GM18511 (cell line): ENCODE measurements around the gene RHBDD3.
A peak's percentile ranks its signal among the peaks of the same experiment; 100 is the strongest.

Source experiments
- ATAC-seq: cut with Tn5 transposase; IDR thresholded peaks from one replicate; pipeline ENCODE4 v1.9.1; 2021; ENCODE audit warnings: mild to moderate bottlenecking, moderate library complexity; ENCODE audit not compliant: unreplicated experiment

The RHBDD3 gene

DNA sequence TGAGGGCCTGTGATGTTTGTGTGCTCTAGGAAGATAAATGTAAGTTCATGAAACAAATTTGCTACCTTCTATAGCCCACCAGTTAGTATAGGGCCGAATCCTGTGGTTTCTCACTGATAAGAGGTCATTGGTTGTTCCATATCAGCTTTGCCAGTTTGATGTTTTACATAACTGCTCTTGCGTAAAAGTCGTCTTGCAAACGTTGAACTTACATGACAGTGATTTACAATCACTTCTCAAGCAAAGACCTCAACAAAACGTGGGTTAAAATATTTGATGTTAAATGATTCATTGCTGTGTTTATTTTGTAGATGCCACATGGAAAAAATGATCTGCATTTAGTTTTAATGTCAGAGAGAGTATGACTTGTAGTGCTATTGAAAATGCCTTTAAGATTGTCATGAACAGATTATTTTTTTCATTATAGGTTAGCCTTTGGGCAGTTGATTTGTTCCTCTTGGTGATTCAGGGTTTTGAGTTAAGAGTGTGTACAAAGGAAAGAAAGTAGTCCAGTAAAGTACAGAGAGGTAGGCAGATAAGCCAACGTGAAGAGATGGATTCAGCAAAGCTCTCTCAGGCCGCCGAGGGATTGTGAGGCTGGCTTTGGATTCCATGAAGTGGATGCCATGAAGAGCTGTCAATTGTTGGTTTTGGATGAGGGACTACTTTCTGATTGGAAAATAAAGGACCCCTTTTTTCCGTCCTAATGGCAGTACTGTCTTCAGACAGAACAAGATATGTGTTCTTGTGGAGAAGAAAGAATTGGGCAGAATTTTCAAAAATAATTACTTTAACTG is 2.9 kb upstream of the RHBDD3 start:
- no peak for ATAC-seq

DNA sequence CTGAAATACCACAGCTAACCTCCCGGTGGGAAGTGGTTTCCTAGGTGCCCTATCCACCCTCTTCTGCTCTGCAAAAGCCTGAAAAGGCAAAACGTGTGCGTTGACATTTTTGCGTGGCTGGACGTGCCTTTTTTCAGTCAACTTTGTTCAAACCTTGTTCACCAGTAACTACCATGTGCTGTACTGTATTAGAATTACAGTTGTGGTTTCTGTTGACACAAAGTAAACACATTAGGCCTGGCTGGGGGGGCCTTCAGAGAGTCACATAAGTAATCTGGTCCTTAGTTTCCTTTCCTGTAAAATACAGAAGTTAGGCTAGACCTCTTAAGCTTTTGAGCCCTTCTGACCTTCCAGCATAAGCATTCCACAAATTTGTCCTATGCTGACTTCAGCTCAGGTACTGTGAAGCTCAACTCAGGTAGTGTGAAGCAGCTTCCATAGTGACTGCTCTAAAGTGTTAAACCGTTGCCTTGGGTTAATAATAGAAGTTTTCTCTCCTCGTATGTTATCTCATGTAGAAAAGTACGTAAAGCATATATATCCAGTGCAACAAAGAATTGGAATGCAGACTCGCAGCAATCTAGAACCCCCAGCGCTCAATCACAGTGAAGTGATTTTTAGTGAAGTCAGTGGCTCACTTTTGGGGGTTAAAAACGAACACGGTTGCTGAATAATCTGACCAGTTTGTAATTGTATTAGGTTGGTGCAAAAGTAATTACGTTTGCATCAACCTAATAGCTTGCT is 2.1 kb upstream of the RHBDD3 start:
- no peak for ATAC-seq

DNA sequence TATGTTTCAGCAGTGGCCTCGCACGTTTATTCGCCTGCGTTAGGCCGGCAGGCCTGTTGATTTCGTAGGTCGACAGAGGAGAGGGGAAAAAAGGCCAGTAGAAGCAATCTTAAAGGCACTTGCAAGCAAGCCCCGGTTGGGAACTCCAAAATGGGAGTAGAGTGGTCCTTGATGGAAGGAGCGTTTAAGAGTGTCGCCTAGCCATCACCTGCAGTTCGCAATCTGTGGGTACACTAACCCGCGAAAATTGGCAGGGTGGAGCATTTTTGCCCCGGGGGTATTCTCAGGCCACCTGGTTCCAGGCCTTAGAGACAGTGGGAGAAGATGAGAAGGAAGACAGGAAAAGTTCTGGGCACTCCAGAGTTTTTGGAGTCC is 1.4 kb upstream of the RHBDD3 start:
- no peak for ATAC-seq

DNA sequence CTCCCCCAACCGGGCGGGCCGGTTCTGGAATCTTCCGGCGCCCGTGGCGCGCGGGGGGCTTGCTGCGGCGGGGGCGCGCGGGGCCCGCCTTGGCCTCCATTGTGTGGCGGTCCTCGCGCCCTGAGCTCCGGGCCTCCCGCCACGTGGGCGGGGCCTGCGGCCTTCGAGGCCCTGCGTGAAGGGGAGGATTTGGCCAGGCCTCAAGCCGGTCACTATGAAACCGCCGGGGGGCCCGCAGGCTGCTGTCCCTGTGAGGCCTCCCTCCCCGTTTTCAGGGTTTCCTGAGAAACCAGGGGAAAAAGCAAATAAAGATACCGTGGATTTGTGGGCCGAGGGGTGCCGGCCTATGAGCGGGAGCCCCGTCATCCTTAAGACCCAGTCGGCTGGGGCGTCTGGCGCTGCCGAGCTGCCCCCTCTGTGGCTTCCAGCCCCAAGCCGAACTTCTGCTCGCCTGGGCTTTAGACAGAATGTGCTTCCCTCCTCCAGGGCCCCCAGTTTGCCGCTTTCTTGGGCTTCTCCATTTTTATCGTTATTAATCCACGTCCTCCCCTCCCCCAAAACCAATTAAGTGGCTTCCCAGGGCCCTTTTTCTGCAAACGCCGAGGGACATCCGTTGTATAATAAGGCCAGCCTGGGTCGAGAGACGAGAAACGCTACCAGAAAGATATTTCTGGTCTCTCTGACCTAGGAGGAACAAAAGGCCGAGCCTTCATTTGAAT is 889 bp upstream of the RHBDD3 start:
- peak; percentile 21 for ATAC-seq

DNA sequence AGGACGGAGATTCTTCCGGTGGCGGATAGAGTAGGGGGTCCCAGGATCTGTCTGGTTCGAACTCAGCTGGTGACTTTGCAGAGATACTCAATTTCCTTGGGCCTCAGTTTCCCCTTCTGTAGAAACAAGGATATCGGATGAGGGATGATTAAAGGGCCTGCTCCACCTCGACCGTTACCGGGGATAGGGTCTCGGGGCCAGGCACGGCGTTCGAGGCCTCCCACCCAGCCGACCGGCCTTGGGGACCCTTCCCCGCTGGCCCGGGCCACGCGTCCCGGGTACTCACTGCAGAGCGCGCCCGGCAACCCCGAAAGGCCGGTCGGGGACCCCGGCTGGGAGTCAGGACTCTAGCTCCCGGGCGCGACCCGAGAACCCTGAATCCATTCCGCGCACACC is 321 bp downstream of the RHBDD3 start:
- ATAC-seq: peak; percentile 41

DNA sequence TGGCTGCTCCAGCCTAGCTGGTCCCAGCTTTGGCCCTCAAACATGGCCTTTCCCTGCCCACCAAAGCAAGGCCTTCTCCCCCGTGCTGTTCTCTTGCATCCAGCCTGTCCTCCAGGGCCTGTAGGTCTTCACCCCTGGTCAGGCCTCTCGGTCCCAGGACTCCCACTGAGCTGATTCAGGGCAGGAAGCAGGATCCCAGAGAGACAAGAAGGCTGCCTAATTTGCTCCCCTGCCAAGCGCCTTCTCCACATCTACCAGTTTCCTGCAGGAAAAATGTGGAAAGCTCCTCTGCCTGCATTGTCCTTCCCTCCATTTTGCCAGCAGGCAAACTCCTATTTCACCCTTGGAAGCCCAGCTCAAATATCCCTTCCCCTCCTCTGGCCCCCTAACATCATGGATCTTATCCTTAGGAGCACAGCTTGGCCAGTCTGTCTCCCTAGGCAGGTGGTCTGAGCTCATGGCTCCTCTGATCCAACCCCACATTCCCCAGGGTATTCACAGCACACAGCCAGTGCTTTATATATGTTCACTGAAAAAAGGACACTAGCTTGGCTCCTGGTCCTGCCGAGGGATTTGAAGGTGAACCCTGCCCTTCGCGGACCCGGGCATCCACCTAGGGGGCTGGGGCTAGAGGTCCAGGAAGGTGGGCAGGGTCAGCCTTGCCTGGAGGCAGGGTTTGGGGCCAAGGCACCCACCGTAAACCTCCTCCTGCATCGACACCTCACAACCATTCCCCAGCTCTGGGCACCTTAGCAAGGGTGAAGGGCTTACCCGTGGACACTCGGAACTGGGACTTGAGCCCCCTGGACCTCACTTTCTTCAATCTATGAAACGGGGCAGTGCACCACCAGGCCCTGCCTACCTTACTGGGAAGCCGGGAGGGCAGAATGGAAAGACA is 968 bp downstream of the RHBDD3 start:
- no peak for ATAC-seq

DNA sequence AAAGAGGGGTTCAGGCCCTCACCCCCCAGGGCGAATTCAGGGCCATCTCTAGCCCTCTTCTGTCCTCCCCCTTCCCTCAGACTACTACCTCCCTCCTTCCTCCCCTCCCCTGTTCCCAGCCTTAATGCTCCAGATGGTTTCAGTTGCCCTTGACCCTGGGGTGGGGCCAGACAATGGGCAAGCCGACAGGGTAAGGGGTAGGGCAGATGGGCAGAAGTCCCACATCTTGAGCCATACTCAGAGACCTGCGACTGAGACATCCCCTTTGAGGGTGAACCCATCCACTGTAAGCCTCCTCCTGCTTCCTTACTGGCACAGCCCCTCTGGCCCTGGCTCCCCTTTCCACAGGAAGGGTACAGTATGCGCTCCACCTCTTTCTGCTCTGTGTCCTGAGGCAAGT is 1.9 kb downstream of the RHBDD3 start:
- no peak for ATAC-seq

DNA sequence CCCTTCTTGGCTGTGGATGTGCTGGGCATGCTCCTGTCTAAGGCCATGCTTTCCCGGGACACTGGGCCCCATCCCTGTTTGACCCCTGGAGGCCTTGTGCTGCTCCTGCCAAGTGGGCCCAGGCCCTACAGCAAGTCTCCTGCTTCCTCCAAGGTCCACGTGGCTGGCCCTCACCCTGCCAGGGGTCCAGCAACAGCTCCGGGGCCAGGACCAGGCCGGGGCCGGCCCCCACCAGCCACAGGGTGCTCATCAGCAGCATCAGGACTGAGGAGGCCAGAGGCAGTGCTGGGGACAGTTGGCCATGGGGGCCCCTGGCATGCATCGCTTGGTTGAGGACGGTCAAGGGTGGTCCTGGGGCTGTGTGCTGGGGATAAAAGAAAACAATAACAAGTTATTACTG is 2.5 kb downstream of the RHBDD3 start:
- no peak for ATAC-seq

DNA sequence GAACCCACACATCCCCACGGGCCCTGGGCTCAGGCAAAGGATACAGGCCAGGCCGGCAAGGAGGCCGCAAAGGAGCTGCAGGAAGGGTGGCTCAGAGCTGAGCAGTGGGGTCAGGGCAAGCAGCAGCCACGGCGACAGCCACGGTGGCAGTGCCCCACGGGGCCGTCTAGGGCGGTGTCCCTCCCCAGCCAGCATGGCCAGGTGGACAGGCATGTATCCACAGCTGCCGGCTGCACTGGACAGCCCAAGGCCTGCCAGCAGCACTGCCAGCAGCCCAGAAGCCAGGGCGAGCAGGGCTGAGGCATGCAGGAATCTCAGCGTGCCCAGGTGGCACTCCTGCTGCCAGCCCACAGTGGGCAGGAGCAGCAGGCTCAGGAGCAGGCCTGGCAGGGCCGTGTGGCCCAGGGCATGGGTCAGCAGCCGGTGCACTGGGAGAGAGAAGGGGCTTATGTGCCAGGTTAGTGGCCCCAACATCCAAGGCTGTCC is 3.9 kb downstream of the RHBDD3 start:
- no peak for ATAC-seq

DNA sequence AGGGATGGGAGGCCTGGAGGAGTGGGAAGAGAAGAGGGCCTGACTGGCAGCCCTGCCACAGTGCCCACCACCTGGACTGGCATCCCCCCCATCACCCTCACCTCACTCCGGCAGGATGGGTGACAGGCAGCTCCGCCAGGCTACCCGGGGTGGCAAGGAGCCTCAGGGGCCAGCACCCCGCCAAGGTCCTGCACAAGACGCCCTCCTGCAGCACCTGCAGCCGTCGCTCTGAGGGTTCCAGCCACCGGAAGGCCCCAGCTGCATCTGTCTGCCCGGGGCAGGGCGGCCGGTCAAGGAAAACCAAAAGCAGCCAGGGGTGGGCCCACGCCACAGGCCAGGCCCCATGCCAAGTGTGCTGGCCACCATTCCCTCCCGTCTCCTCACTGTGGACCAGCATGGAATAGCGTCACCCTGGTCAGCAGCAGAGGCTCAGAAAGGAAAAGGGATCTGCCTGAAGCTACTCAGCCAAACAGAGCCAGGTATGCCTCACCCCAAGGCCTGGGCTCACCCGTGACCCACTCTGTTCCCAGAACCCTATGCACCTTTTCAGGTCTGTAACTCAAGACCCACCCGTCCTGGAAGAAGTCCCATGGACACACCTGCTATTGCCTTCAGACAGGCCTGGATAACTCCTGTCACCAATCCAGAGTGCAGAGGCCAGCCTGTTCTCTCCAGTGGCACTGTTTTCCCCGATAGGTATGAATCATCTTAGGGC is 7.0 kb downstream of the RHBDD3 start:
- no peak for ATAC-seq

DNA sequence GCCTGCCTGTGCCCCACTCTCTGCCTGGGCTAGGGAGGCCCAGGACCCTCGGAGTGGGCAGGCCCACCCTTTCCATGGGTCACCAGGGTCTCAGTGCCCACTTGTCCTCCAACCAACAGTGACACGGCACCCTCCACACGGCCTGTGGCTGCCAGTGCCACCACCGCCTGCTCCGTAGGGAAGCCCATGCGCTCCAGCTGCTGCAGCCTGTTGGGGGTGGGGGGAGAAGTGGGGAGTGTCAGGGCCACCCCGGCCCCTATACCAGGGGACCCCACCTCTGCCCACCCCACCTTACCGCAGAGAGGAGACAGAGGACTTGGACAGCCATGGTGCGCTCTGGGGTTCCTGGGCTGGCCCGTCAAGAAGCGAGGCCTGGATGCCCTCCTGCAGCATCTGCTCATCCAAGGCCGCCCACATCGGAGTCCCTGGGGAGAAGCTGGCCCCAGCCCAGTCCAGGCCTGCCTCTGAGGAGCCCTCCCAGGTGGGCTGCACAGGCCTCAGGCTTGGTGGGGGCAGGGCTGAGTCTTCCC is 7.7 kb downstream of the RHBDD3 start:
- no peak for ATAC-seq

DNA sequence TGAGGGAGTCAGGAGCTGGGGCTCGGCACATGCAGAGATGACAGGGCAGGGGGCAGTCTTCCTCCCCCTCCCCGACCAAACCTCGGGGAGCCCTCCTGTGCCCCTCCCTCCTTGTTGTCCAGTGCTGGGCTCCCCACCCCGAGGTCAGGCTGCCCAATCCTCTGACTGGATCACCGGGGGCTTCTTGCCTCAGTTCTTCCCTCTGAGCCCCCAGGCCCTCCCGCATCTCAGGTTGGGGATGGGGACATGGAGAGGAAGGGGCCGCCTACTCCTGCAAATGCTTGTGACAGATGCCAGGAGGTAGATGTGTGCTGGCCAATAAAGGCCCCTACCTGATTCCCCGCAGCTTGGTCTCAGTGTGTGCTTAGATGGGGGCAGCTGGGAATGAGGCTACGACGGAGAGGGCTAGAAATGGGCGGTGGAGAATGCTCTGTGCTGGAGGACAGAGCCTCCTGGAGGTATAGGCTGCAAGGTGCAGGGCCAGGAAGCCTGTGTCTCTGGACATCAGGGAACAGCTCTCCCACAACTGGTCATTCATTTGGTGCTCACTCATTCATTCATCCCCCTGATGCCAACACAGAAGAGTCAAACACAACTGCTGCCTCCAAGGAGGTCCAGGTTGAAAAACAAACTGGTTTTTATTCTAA is 8.4 kb downstream of the RHBDD3 start:
- ATAC-seq: no peak

DNA sequence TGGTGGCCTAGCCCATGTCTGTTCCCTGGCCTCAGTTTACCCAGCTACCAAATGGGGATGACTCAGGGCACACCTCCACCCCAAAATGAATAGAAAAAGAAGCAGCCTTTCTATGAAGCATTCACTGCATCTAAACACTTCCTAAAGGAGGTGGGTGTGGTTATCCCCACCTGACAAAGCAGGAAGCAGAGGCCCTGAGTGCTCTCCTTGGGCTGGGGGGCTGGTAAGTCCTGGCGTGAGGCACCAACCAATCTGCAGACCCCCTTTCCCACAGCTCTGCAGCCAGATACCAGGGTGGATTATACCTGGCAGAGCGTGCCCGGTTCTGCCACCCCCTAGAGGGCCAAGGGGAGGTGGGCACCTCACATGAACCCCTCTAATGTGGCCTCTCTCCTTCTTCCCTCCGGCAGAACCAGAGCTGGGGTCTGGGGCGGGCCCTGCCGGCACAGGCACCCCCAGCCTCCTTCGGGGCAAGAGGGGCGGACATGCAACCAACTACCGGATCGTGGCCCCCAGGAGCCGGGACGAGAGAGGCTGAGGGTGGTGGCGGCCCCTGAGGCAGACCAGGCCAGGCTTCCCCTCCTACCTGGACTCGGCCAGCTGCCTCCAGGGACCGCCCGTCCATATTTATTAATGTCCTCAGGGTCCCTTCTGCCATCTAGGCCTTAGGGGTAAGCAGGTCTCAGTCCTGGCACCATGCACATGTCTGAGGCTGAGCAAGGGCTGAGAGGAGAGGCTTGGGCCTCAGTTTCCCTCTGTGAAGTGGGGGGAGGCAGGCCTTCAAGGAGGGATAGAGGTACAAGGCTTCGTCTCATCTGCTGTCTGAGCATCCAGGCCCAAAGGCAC is 9.2 kb downstream of the RHBDD3 start:
- ATAC-seq: no peak

DNA sequence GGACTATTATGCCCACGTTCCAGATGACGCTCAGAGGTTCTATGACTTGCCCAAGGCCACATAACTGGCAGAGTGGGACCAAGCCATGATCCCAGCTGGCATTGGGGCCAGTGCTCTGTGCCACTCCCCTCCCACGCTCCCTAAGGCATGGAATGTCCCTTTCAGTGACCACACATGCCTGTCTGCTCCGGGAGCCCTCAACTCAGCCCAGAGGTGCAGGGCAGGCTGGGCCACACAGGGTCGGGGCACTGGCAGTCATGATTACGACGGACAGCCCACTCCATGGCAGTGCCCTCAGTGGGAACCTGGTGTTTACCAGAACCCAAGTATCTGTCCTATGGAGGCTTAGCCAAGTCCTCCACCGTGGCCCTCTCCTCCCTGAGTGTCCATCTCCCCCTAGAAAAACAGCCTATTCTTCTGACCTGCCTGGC is 10.0 kb downstream of the RHBDD3 start:
- no peak for ATAC-seq

DNA sequence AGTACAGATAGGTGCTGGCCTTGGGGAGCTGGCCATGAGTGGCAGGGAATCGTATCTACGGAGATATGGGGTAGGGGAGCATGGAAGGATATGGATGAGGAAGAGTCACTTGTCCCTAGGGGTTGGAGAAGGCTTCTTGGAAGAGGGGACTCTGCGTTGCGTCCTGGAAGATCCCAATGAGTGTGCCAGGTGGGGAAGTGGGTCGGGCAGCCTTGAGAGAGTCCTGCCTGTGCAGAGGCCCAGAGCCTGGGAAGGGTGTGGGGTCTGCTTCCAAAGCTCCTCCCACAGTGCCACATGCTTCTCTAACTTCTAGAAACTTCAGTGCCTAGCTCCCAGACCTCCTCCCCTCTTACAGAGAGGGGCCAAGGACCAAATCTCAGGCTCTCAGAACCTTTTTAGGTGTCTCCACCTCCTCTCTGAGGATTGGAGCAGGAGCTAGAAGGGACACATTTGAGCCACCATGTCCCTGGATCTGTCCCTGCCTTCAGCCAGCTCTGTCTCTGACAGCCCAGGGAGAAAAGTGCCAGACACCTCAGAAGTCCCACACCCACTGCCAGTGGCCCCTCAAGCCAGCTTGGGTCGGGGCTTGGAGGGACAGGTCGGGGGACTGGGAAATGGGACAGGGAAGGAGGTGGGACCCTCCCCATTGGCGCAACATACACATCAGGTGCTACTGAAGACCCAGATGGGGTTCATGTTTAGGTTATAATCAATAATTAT is 11.0 kb downstream of the RHBDD3 start:
- ATAC-seq: no peak

DNA sequence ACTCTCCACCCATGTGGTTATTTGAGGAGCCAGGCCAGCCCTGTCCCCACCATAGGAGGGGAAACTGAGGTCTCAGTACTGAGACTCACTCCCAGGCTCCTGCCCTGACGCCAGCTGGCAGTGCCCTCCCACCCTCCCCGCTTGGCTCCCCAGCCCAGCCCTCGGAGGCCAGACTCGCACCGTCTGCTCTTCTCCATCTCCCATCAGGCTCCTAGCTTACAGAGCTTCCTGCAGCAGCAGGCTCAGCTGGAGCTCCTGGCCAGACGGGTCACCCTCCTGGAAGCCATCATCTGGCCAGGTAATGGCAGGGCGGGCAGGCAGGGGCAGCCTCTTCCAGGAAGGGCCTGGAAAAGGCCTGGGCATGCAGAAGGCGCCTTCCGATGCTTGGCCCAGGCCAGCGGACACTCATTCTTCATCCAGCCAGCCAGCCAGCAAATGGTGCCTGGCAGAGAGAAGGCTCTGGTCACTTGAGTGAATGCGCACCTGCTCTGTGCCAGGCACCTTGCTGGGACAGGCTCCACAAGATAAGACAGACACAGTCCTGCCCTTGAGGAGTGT is 12.6 kb downstream of the RHBDD3 start:
- ATAC-seq: no peak

DNA sequence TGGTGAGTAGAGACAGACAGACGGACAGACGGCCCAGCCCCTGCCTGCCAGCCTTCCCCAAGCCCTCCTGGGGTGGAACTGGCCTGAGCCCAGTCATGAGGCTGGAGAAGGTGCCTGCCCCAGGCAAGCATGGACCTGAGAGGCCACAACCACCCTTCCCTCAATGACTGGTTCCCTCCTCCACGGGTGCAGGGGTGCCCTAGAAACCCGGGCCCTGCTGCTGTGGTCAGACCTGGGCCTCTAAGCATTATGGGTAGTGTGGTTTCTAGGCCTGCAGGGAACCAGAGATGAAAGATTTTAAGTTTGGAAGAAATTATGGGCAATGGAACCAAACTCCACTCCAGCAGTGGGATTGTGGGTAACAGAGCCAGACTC is 13.5 kb downstream of the RHBDD3 start:
- no peak for ATAC-seq
